T-cell (primary cell): ENCODE results near the gene TMEM125. TPM values are rescaled to one million over a fixed set of nuclear protein-coding genes. Genes with fewer than 3 reads are reported as not detected.

Experiments used
- ATAC-seq, 4 experiments: fragments of 200-7000 bp in 3 of 4; fragments of 150-1000 bp in 1 of 4; cut with Tn5 transposase; replicated peaks in 1 of 4; 1 replicate in 3 of 4; 2 replicates in 1 of 4; pipeline ENCODE4 v1.10.0; 2021; ENCODE audit warnings: moderate library complexity in 3 of 4, mild to moderate bottlenecking in 2 of 4, moderate number of reproducible peaks in 1 of 4
- CTCF ChIA-PET, 2 donors: fragments of 300-600 bp; sonication (Branson Sonifier 250); formaldehyde crosslinking; loops; one replicate each; lab custom pipeline; 2022; ENCODE audit warnings: antibody characterized with exemption in 2 of 2; lab: Charles Lee
- POLR2A ChIA-PET, 2 donors: fragments of 300-600 bp; sonication (Branson Sonifier 250); formaldehyde crosslinking; loops; one replicate each; lab custom pipeline; 2022; ENCODE audit warnings: antibody characterized with exemption in 2 of 2; lab: Charles Lee
- DNase-seq, 35 experiments: peaks; one replicate each; pipeline versions ENCODE4 v3.0.0 to v3.0.0-alpha.2; 2013 to 2023
- H3K27ac ChIP-seq: one replicate; pipeline ENCODE4 v1.5.1; 2013; ENCODE audit warnings: low read length
- H3K27me3 ChIP-seq, 2 experiments: replicated peaks in 1 of 2; 1 replicate in 1 of 2; 2 replicates in 1 of 2; pipeline versions ENCODE4 v1.6.1 to v1.7.0; 2013; ENCODE audit warnings: low read length in 1 of 2, mixed read lengths in 1 of 2; ENCODE audit not compliant: control insufficient read depth in 2 of 2, insufficient read depth in 2 of 2; ENCODE audit errors: extremely low read depth in 1 of 2
- H3K36me3 ChIP-seq, 2 donors: 1 replicate in 1 of 2; 2 replicates in 1 of 2; pipeline versions ENCODE4 v1.6.1 to v1.7.0; 2013; ENCODE audit warnings: low read length in 1 of 2; ENCODE audit not compliant: control insufficient read depth in 2 of 2, insufficient read depth in 1 of 2; ENCODE audit errors: extremely low read depth in 1 of 2
- H3K4me1 ChIP-seq, 2 experiments: 1 replicate in 1 of 2; 2 replicates in 1 of 2; pipeline versions ENCODE4 v1.6.1 to v1.7.0; 2013; ENCODE audit warnings: low read length in 2 of 2, mixed read lengths in 1 of 2; ENCODE audit not compliant: insufficient read depth in 2 of 2, control insufficient read depth in 1 of 2; ENCODE audit errors: extremely low read depth in 1 of 2
- H3K4me3 ChIP-seq, 2 donors: 1 replicate in 1 of 2; 2 replicates in 1 of 2; pipeline versions ENCODE4 v1.5.1 to v1.7.0; 2013; ENCODE audit warnings: mild to moderate bottlenecking in 2 of 2, low read length in 1 of 2, moderate library complexity in 1 of 2; ENCODE audit not compliant: control insufficient read depth in 1 of 2; ENCODE audit errors: extremely low read depth in 1 of 2
- H3K9me3 ChIP-seq: 2 replicates; pipeline ENCODE4 v1.7.0; 2013
- H3K27ac Mint-ChIP-seq, 2 donors: one replicate each; pipeline ENCODE4 v1.8.0; 2020 to 2021; ENCODE audit warnings: mild to moderate bottlenecking in 2 of 2, mixed read lengths in 2 of 2
- H3K27me3 Mint-ChIP-seq, 2 donors: one replicate each; pipeline ENCODE4 v1.8.0; 2021 to 2022; ENCODE audit warnings: mixed read lengths in 2 of 2
- H3K36me3 Mint-ChIP-seq: one replicate; pipeline ENCODE4 v1.8.0; 2021; ENCODE audit warnings: mixed read lengths
- H3K4me1 Mint-ChIP-seq, 3 donors: one replicate each; pipeline ENCODE4 v1.8.0; 2020 to 2022; ENCODE audit warnings: mixed read lengths in 3 of 3, mild to moderate bottlenecking in 1 of 3
- H3K4me3 Mint-ChIP-seq, 3 donors: one replicate each; pipeline ENCODE4 v1.8.0; 2020 to 2022; ENCODE audit warnings: mild to moderate bottlenecking in 3 of 3, mixed read lengths in 3 of 3, moderate library complexity in 3 of 3
- H3K9me3 Mint-ChIP-seq, 3 donors: one replicate each; pipeline ENCODE4 v1.8.0; 2020 to 2022; ENCODE audit warnings: mixed read lengths in 3 of 3
- WGBS: methylation state at CpG from one replicate; pipeline ENCODE4 v1.1.5; 2013; ENCODE audit warnings: missing lambda C conversion rate; ENCODE audit not compliant: insufficient coverage; 5-methylcytosine and 5-hydroxymethylcytosine counted together
- total RNA-seq, 35 experiments: library from RNA in 6 of 35; stranded (reverse) in 6 of 35; fragments of 120-200 nt in 1 of 35; gene quantifications; one replicate each; pipeline versions ENCODE4 v1.2.1 to v1.2.4 and lab custom pipeline; 2013 to 2026

TMEM125 gene
- total RNA-seq, 5 donors from 2014 or later (not counting 1 experiment from before 2014, with no cell fraction given), result 0.20 to 0.46 (median 0.35) TPM; not detected in 2

- H3K27me3 Mint-ChIP-seq, result no peaks in the 10 kb centered on the region
- DNase-seq (no peak), ATAC-seq (no peak)
- WGBS, result 83% methylated on average over 9 of the region's 9 CpGs
- no peaks in the 10 kb centered on the region for H3K9me3 Mint-ChIP-seq
- ChIA-PET POLR2A (no interaction called here), CTCF (interaction anchor here in 1 of 2 donors (0.5 kb wide), 1 partner anchor 437 kb away, joined by 3 read pairs; no protein-coding TSS in a partner anchor)
- H3K36me3 ChIP-seq, result no peaks in the 10 kb centered on the region
- no peak overlapping the region for H3K4me3 ChIP-seq
- H3K4me3 Mint-ChIP-seq, result no peak overlapping the region
- no peaks in the 10 kb centered on the region for H3K4me1 Mint-ChIP-seq
- no peak overlapping the region for H3K27ac ChIP-seq
- peaks cover 0 to 30% of the 10 kb centered on the region in 2 experiments for H3K27me3 ChIP-seq
- no peaks in the 10 kb centered on the region for H3K9me3 ChIP-seq
- H3K4me1 ChIP-seq, result no peaks in the 10 kb centered on the region
- no peaks in the 10 kb centered on the region for H3K36me3 Mint-ChIP-seq
- no peak overlapping the region for H3K27ac Mint-ChIP-seq
Observed at GRCh38 chr1:43311521-43311920, 41.7 kb downstream of the TMEM125 start.

GRCh38 chr1:43312212-43312623 lies 42.4 kb downstream of the TMEM125 start:
- DNase-seq (no peak), ATAC-seq (no peak)
- Mint-ChIP-seq H3K36me3 (no peaks in the 10 kb centered on the region), H3K27me3 (no peaks in the 10 kb centered on the region), H3K27ac (no peak overlapping the region), H3K9me3 (no peaks in the 10 kb centered on the region), H3K4me1 (no peaks in the 10 kb centered on the region), H3K4me3 (no peak overlapping the region)
- ChIA-PET CTCF (no interaction called here), POLR2A (no interaction called here)
- Histone ChIP-seq H3K4me3 (no peak overlapping the region), H3K9me3 (no peaks in the 10 kb centered on the region), H3K4me1 (no peaks in the 10 kb centered on the region), H3K36me3 (no peaks in the 10 kb centered on the region), H3K27me3 (peaks cover 0 to 27% of the 10 kb centered on the region in 2 experiments), H3K27ac (no peak overlapping the region)
- 91% methylated on average over 11 of the region's 19 CpGs for WGBS

GRCh38 chr1:43312663-43313515 lies 43.1 kb downstream of the TMEM125 start:
- H3K27me3 Mint-ChIP-seq, result no peaks in the 10 kb centered on the region
- ChIA-PET CTCF (no interaction called here), POLR2A (no interaction called here)

GRCh38 chr1:43313771-43314170 lies 44.0 kb downstream of the TMEM125 start:
- WGBS, result 95% methylated on average over 6 of the region's 10 CpGs
- Histone ChIP-seq H3K9me3 (no peaks in the 10 kb centered on the region), H3K27ac (no peak overlapping the region), H3K4me1 (no peaks in the 10 kb centered on the region), H3K27me3 (peaks cover 0 to 12% of the 10 kb centered on the region in 2 experiments), H3K4me3 (no peak overlapping the region), H3K36me3 (no peaks in the 10 kb centered on the region)
- H3K4me3 Mint-ChIP-seq, result no peak overlapping the region
- H3K27ac Mint-ChIP-seq, result no peak overlapping the region
- DNase-seq (no peak), ATAC-seq (no peak)
- no peaks in the 10 kb centered on the region for H3K36me3 Mint-ChIP-seq
- POLR2A ChIA-PET, result no interaction called here
- H3K27me3 Mint-ChIP-seq, result no peaks in the 10 kb centered on the region
- CTCF ChIA-PET, result no interaction called here
- no peaks in the 10 kb centered on the region for H3K4me1 Mint-ChIP-seq
- H3K9me3 Mint-ChIP-seq, result no peaks in the 10 kb centered on the region

More at GRCh38 chr1:43312663-43313515, 43.1 kb downstream of the TMEM125 start:
- Mint-ChIP-seq H3K27ac (no peak overlapping the region), H3K36me3 (no peaks in the 10 kb centered on the region), H3K9me3 (no peaks in the 10 kb centered on the region), H3K4me3 (no peak overlapping the region), H3K4me1 (no peaks in the 10 kb centered on the region)
- Histone ChIP-seq H3K27ac (no peak overlapping the region), H3K4me3 (no peak overlapping the region), H3K4me1 (no peaks in the 10 kb centered on the region), H3K27me3 (peaks cover 0 to 20% of the 10 kb centered on the region in 2 experiments), H3K9me3 (no peaks in the 10 kb centered on the region), H3K36me3 (no peaks in the 10 kb centered on the region)
- 86% methylated on average over 20 of the region's 24 CpGs for WGBS
- ATAC-seq (no peak), DNase-seq (no peak)

GRCh38 chr1:43314233-43314632 lies 44.5 kb downstream of the TMEM125 start:
- no peak for ATAC-seq
- H3K27ac ChIP-seq, result no peak overlapping the region
- peaks cover 0 to 9% of the 10 kb centered on the region in 2 experiments for H3K27me3 ChIP-seq
- Mint-ChIP-seq H3K27me3 (no peaks in the 10 kb centered on the region), H3K4me1 (no peaks in the 10 kb centered on the region), H3K27ac (no peak overlapping the region), H3K4me3 (no peak overlapping the region), H3K36me3 (no peaks in the 10 kb centered on the region), H3K9me3 (no peaks in the 10 kb centered on the region)
- no peaks in the 10 kb centered on the region for H3K9me3 ChIP-seq
- ChIA-PET POLR2A (no interaction called here), CTCF (no interaction called here)
- no peaks in the 10 kb centered on the region for H3K36me3 ChIP-seq
- 100% methylated on average over 2 of the region's 5 CpGs for WGBS
- DNase-seq, result no peak
- H3K4me3 ChIP-seq, result no peak overlapping the region
- H3K4me1 ChIP-seq, result no peaks in the 10 kb centered on the region

GRCh38 chr1:43315481-43315880 lies 45.7 kb downstream of the TMEM125 start:
- no CpG with 5 or more reads among the region's 3 CpGs for WGBS
- ChIA-PET CTCF (no interaction called here), POLR2A (interaction anchor here in 1 of 2 donors (0.5 kb wide), 1 partner anchor 1541 kb away, joined by 15 read pairs; no protein-coding TSS in a partner anchor)
- Mint-ChIP-seq H3K27me3 (no peaks in the 10 kb centered on the region), H3K27ac (no peak overlapping the region), H3K4me3 (no peak overlapping the region), H3K9me3 (no peaks in the 10 kb centered on the region), H3K4me1 (no peaks in the 10 kb centered on the region), H3K36me3 (no peaks in the 10 kb centered on the region)
- Histone ChIP-seq H3K9me3 (no peaks in the 10 kb centered on the region), H3K4me1 (no peaks in the 10 kb centered on the region), H3K27ac (no peak overlapping the region), H3K27me3 (peaks cover 0 to 5% of the 10 kb centered on the region in 2 experiments), H3K36me3 (no peaks in the 10 kb centered on the region), H3K4me3 (no peak overlapping the region)
- ATAC-seq, result no peak
- DNase-seq, result no peak
